ENCODE data around the gene TBRG4.

DNA sequence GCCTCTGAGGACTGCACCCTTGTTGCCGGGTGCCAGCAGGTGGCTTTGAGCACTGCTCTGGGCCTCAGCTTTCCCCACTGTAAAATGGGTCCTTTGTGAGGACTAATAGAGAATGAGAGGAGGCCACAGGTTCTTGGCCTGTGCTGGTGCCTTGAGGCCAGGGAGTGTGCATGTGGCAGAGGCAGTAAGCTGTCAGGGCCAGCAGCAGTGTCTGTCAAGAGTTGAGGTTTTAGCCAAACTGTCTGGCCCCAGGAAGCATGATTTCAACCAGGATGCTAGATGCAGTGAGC lies 36.2 kb downstream of the TBRG4 start:
- no peak for TF ChIP-seq RAD21 (IDR thresholded peaks at IDR 0.05; ENCODE audit: low read depth)
- TF ChIP-seq EP300 (IDR thresholded peaks at IDR 0.05; ENCODE audit: borderline replicate concordance): no peak
- TF ChIP-seq TCF12 (IDR thresholded peaks at IDR 0.05; ENCODE audit: low read depth): no peak
- TF ChIP-seq ZBTB7A (IDR thresholded peaks at IDR 0.05; ENCODE audit: low read depth): no peak
- TF ChIP-seq, protein P1, sequence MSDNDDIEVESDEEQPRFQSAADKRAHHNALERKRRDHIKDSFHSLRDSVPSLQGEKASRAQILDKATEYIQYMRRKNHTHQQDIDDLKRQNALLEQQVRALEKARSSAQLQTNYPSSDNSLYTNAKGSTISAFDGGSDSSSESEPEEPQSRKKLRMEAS (IDR thresholded peaks at IDR 0.05): no peak
- TF ChIP-seq, protein P2, sequence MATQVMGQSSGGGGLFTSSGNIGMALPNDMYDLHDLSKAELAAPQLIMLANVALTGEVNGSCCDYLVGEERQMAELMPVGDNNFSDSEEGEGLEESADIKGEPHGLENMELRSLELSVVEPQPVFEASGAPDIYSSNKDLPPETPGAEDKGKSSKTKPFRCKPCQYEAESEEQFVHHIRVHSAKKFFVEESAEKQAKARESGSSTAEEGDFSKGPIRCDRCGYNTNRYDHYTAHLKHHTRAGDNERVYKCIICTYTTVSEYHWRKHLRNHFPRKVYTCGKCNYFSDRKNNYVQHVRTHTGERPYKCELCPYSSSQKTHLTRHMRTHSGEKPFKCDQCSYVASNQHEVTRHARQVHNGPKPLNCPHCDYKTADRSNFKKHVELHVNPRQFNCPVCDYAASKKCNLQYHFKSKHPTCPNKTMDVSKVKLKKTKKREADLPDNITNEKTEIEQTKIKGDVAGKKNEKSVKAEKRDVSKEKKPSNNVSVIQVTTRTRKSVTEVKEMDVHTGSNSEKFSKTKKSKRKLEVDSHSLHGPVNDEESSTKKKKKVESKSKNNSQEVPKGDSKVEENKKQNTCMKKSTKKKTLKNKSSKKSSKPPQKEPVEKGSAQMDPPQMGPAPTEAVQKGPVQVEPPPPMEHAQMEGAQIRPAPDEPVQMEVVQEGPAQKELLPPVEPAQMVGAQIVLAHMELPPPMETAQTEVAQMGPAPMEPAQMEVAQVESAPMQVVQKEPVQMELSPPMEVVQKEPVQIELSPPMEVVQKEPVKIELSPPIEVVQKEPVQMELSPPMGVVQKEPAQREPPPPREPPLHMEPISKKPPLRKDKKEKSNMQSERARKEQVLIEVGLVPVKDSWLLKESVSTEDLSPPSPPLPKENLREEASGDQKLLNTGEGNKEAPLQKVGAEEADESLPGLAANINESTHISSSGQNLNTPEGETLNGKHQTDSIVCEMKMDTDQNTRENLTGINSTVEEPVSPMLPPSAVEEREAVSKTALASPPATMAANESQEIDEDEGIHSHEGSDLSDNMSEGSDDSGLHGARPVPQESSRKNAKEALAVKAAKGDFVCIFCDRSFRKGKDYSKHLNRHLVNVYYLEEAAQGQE (IDR thresholded peaks at IDR 0.05; ENCODE audit: low read depth): no peak
